UCSD-AML1 (cell line): ENCODE results near the gene MROH7.
"Not testable (repeated sequence)": the region's sequence is repeated elsewhere in the genome, so short reads cannot be mapped to it uniquely, and the experiment has no call there.

ENCODE experiments used
- DNase-seq: peaks from one replicate; lab custom pipeline; 2025; ENCODE audit not compliant: unreplicated experiment; lab: John Stamatoyannopoulos, UW

Gene MROH7

GRCh38 chr1:54609301-54609921, 32.2 kb upstream of the MROH7 start:
- DNase-seq: no peak

GRCh38 chr1:54610048-54610447, 31.5 kb upstream of the MROH7 start:
- no peak for DNase-seq

- DNase-seq: no peak
These were observed 30.7 kb upstream of the MROH7 start for GRCh38 chr1:54610601-54611580.

- no peak for DNase-seq
These were observed 30.0 kb upstream of the MROH7 start for GRCh38 chr1:54611621-54612020.

GRCh38 chr1:54614024-54614423, 27.6 kb upstream of the MROH7 start:
- DNase-seq: no peak

GRCh38 chr1:54614563-54614962, 27.0 kb upstream of the MROH7 start:
- no peak for DNase-seq

- DNase-seq: no peak
These were observed 25.9 kb upstream of the MROH7 start for GRCh38 chr1:54615531-54616279.

- DNase-seq: no peak
These were observed 21.8 kb upstream of the MROH7 start for GRCh38 chr1:54619749-54620148.

GRCh38 chr1:54623216-54624007, 18.2 kb upstream of the MROH7 start, which contains the start of gene FAM151A:
TSS of gene FAM151A (minus strand) at chr1:54623525. CDS start at chr1:54623395, 130 bp downstream.
- no peak for DNase-seq

GRCh38 chr1:54624466-54625464, 16.8 kb upstream of the MROH7 start:
- DNase-seq: no peak

- no peak for DNase-seq
These were observed 14.4 kb upstream of the MROH7 start for GRCh38 chr1:54627196-54627595.

- not testable (repeated sequence) for DNase-seq
These were observed 5.8 kb upstream of the MROH7 start for GRCh38 chr1:54635804-54636203.

- not testable (repeated sequence) for DNase-seq
These were observed 4.8 kb upstream of the MROH7 start for GRCh38 chr1:54636461-54637446.

GRCh38 chr1:54640361-54640760, 1.2 kb upstream of the MROH7 start:
- DNase-seq: no peak

GRCh38 chr1:54643736-54644135, 2.1 kb downstream of the MROH7 start:
- no peak for DNase-seq

- no peak for DNase-seq
These were observed 4.5 kb downstream of the MROH7 start for GRCh38 chr1:54645806-54646676.
